Left hindlimb (tissue), 1 donor: ENCODE data around the gene B3GLCT.
"Not testable (repeated sequence)": the region's sequence is repeated elsewhere in the genome, so short reads cannot be mapped to it uniquely, and the experiment has no call there.

ENCODE experiments used
- DNase-seq: peaks from one replicate; pipeline ENCODE4 v3.0.0-alpha.2; 2018

B3GLCT gene

GRCh38 chr13:31199849-31200636 lies at the start of gene B3GLCT:
B3GLCT (plus strand) TSS chr13:31199975; CDS start chr13:31200085, 110 bp downstream.
- peak; percentile 87 for DNase-seq

GRCh38 chr13:31150315-31150985 lies 49.3 kb upstream of the B3GLCT start:
- no peak for DNase-seq

GRCh38 chr13:31151837-31152236 lies 47.9 kb upstream of the B3GLCT start:
- DNase-seq = no peak

- no peak for DNase-seq
These were observed 44.8 kb upstream of the B3GLCT start for GRCh38 chr13:31154939-31155338.

DNA sequence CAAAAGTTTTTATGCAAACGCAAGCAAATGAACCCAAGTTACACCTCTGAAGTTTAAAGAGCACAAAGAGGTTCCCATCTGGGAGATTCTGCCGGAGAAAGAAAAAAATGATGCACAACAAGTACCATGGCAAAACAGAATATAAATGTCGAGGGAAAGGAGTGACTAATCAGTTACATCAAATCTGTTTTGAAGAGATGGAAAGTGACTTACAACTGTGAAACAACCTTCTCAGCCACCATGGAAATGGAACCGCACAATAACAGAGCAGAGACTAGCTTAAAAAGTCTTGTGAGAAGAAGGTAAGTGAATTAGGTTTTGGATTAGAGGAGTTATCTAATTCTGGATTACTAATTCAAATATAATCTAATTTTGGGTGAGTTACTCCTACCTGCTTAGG lies 40.5 kb upstream of the B3GLCT start:
- DNase-seq = no peak

DNA sequence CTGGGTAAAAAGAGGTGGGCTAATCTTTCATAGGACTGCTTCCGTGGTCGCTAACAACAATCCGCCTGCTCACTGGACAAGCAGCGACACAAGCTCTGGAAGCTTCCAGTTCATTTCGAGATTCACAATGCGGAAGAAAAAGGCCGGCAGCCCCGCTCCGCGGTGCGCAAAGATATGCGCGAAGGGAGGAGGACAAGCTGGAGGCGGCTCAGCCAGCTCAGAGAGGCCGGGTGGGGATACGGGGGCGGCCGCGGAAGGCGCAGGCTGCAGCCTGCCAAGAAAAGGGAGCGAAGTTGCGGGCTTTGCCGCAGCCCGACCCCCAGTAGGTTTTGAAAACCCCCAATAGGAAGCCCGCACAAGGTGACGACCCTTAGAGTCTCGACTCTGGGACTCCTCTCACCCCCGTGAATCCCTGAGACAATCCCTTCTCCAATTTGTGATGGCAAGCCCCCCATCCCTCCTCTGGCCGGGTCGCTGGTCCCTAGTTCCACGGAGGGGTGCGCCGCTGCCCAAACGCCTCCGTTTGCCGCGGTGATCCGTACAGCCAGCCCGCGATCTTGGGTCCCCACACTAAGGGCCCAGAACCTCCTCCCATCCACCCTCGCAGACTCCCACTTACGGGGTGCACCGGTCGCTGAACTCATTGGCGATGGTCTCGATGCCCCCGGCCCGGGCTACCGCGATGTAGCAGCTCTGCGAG lies 38.8 kb upstream of the B3GLCT start:
- peak; percentile 77 for DNase-seq

GRCh38 chr13:31161557-31162150 lies 38.1 kb upstream of the B3GLCT start, which contains the start of gene HSPH1:
HSPH1 (minus strand) TSS chr13:31161904; CDS start chr13:31161582, 322 bp downstream.
- DNase-seq = peak; percentile 99

DNA sequence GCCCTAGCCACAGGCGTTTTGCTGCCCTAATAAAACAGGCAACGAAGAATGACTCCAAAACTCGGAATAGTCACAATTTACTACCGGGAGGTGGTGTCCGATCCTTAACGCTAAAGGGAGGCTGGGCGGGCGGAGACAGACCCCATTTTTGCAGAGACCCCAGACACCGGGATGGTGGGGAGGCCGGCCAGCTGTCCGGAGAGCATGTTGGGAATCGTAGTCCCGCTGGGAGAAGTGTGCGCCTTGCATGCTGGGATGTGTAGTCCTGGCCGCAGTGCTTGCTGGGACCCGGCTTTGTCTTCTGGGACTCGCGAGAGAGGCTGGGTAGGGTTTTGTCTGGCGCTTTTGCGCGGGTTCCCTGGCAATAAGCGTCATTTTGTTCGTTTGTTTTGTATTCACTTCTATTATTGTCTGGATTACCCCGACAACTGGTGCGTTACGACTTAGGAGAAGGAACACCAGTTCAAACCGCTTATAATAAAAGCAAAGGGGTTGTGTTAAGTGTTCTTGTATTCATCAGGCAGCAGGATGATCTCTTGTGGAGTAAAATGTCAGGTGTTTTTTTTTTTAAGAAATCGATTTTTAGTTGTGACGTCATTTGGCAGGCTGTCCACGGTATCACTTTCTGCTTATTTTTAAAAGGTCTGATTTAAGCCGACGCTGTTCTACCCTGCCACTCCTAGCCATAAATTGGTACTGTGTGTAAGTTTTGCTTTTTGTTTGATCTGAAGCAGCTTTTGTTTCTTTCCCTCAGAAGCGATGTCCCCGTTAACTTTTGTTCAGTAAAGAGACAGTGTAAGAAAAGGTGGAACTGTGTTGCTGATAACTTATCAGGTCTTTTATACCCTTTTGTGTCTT lies 37.4 kb upstream of the B3GLCT start:
- peak; percentile 98 for DNase-seq

- DNase-seq = no peak
These were observed 33.2 kb upstream of the B3GLCT start for GRCh38 chr13:31166591-31166990.

- no peak for DNase-seq
These were observed 32.3 kb upstream of the B3GLCT start for GRCh38 chr13:31167490-31167889.

GRCh38 chr13:31168166-31168565 lies 31.6 kb upstream of the B3GLCT start:
- no peak for DNase-seq

GRCh38 chr13:31168736-31169135 lies 31.0 kb upstream of the B3GLCT start:
- DNase-seq = no peak

DNA sequence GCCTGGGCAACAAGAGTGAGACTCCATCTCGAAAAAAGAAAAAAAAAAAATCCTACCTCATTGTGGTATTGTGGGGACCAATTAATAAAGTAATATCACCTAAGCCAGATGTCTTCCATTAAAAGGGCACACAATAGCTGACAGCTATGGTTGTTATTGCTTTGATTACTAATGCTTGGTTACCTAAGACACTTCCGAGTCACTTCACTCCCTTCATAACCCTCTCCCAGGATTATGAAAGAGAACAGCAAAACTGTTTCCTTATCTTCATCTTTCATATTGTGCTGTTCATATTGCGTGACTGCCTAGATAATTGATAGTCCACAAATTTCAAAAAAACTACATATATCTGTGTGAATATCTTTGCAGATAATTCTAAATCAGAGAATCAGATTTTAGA lies 27.8 kb upstream of the B3GLCT start:
- DNase-seq = no peak

DNA sequence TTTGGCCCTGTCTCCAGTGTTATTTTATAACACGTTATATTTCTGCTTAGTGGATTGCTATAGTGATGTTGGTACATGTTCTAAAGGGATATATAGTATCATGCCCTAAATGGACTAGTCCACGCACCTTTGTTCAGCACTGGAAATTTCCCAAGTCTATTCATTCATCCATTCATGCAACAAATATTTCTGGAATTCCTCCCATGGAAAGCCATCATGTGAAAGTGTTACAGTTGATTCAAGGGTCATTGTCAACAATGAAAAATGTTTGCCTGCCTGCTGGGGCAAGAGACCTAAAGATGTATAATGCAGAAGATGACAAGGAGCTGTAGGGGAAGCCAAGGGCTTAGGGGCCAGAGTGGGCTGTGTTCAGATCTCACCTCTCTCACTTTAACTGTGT lies 27.2 kb upstream of the B3GLCT start:
- DNase-seq = no peak

DNA sequence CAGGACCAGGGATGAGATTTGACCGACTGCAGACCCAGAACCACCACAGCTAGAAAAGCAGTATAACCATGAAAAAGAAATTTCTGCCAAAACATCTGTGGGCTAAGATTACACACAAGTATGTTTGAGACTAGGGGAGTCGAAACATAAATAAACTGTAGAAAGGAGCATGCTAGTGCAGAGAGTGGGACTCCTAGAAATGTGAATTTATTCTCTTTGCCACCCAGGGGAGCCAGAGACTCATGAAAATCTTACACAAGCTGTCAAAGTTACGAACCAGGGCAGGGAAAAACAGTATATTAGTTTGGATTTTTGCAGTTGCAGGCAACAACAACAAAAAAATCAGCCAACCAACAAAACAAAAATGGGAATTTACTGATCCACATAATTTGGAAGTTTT lies 25.8 kb upstream of the B3GLCT start:
- DNase-seq = no peak

GRCh38 chr13:31175847-31176532 lies 23.8 kb upstream of the B3GLCT start:
- no peak for DNase-seq

- DNase-seq = not testable (repeated sequence)
These were observed 21.8 kb upstream of the B3GLCT start for GRCh38 chr13:31177813-31178495.

- DNase-seq = no peak
These were observed 20.5 kb upstream of the B3GLCT start for GRCh38 chr13:31179241-31179640.

DNA sequence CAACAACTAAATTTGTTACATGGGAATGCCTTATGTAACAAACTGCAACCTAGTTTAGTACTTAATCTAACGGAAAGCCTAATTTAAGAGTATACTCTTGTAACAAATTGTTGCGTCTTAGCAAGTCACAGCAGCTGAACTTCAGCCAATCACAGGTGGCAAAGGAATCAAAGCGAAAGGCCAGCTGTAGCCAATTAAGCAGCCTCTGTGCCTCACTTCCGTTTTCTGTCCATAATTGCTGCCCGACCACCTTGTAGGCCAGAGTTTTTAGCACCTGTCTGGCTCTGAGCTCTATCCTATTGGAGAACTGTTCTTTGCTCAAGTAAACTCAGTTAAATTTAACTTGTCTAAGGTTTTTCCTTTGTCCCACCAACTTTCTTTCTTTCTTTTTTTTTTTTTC lies 20.0 kb upstream of the B3GLCT start:
- DNase-seq = no peak

GRCh38 chr13:31182987-31183386 lies 16.8 kb upstream of the B3GLCT start:
- no peak for DNase-seq

- no peak for DNase-seq
These were observed 15.3 kb upstream of the B3GLCT start for GRCh38 chr13:31184451-31184850.
